BE2C (cell line): ENCODE results near the gene PREB.

Source experiments
- DNase-seq: peaks from one replicate; pipeline ENCODE4 v3.0.0-alpha.2; 2020
- H3K27me3 ChIP-seq: fragments of 250-450 bp; sonication (Bioruptor Pico); 2 replicates; pipeline ENCODE4 v1.5.1; 2020; ENCODE audit warnings: mild to moderate bottlenecking
- H3K36me3 ChIP-seq: fragments of 250-450 bp; sonication (Bioruptor Pico); 2 replicates; pipeline ENCODE4 v1.5.1; 2020; ENCODE audit warnings: mild to moderate bottlenecking
- H3K4me1 ChIP-seq: fragments of 250-450 bp; sonication (Bioruptor Pico); 2 replicates; pipeline ENCODE4 v1.5.1; 2020
- H3K4me3 ChIP-seq: 2 replicates; pipeline ENCODE4 v1.5.1; 2011; ENCODE audit warnings: low read depth, low read length
- H3K9me3 ChIP-seq: fragments of 250-450 bp; sonication (Bioruptor Pico); 2 replicates; pipeline ENCODE4 v1.5.1; 2020
- TF ChIP-seq, protein P1 (sequence below): IDR thresholded peaks from 2 replicates; pipeline ENCODE4 v1.5.1; 2012; ENCODE audit warnings: mild to moderate bottlenecking, low read depth, low read length

PREB gene

DNA sequence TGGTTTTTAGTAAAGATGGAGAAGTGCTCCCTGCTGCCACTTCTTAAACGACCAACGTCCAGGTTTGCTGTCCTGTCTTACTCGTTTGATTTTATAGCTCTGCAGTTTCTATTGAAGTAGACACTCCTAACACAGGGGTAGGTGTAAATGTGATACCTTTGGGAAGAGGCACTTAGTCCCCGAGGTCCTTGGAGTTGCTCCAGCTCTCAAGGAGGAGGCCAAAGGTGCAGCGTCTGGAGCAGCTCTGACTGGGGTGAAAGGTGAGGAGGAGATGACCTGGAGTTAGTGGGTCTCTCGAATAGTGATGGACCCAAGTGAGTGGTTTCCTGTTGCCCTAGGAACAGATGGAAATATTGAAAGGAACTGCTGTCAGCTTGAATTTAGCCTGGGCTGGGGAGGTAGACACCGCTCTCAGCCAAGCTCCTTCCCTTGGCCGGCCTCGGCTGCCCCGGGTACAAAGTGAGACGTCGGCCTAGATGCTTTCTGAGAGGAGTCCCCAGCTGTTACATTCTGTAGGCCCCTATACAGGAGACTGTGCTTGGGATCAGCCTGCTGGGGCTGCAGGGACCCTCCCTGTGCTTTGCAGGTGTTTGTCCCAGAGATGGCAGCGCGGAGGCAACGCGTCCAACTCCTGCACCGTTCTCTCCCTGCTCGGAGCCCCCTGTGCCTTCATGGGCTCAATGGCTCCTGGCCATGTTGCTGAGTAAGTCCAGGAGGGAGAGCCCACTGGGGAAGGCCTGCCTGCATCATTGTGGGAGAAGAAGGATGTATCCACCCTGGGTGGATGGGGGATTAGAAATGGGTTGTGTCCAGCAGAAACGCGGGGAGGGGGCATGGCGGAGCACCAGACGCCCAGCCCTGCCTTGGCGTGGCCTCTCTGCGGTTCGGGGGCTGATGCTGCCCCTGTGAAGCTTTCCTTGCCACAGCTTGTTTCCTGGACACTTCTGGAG lies 42.4 kb downstream of the PREB start:
- DNase-seq: no peak

DNA sequence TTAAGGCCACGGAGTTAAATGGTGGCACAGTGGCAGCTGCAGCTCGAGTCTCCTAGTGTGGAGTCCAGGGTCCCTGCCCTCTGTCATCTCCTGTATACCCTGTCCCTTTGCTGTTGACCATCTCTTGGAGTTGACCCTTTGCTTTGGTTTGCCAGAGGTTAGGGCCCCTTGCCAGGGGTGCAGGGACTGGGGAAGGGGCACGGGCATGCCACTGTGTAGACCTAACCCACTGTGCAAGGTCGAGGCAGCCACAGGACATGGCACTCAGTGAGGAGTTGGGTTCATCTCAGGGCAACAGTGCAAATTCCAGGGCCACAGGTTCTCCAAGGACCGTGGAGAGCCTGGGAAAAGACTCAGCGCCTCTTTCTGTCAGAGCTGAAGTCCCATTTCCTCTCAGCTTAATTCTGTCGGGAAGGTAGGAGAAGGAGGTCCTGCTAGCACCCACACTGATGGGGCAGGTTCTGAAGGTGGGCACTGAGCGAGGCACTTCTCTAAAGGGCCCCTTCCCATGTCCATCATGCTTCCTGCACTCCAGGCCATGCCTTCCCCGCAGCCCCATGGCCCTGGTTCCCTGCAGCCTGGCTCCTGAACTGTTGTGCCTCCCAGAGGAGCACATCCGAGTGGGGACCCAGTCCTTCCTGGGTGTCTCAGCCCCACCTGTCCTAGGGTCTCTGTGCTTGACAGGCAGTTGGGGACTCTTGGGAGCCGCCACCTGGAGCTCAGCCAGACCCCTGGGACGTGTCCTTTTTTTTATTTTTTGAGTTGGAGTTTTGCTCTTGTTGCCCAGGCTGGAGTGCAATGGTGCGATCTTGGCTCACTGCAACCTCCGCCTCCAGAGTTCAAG lies 45.1 kb downstream of the PREB start:
- no peak for DNase-seq
- no peaks in the 10 kb centered on the region for H3K27me3 ChIP-seq
- H3K9me3 ChIP-seq: no peaks in the 10 kb centered on the region
- H3K4me3 ChIP-seq: no peak overlapping the region
- H3K4me1 ChIP-seq: peaks cover 3% of the 10 kb centered on the region; the same call in 1 of the 2 replicates
- H3K36me3 ChIP-seq: no peaks in the 10 kb centered on the region
- TF ChIP-seq, protein P1, sequence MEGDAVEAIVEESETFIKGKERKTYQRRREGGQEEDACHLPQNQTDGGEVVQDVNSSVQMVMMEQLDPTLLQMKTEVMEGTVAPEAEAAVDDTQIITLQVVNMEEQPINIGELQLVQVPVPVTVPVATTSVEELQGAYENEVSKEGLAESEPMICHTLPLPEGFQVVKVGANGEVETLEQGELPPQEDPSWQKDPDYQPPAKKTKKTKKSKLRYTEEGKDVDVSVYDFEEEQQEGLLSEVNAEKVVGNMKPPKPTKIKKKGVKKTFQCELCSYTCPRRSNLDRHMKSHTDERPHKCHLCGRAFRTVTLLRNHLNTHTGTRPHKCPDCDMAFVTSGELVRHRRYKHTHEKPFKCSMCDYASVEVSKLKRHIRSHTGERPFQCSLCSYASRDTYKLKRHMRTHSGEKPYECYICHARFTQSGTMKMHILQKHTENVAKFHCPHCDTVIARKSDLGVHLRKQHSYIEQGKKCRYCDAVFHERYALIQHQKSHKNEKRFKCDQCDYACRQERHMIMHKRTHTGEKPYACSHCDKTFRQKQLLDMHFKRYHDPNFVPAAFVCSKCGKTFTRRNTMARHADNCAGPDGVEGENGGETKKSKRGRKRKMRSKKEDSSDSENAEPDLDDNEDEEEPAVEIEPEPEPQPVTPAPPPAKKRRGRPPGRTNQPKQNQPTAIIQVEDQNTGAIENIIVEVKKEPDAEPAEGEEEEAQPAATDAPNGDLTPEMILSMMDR: no peak

More for the DNA sequence above, 42.4 kb downstream of the PREB start:
- TF ChIP-seq, protein P1: no peak
- H3K4me1 ChIP-seq: peaks cover 7% of the 10 kb centered on the region
- H3K36me3 ChIP-seq: no peaks in the 10 kb centered on the region
- no peaks in the 10 kb centered on the region for H3K9me3 ChIP-seq
- no peaks in the 10 kb centered on the region for H3K27me3 ChIP-seq
- H3K4me3 ChIP-seq: no peak overlapping the region

DNA sequence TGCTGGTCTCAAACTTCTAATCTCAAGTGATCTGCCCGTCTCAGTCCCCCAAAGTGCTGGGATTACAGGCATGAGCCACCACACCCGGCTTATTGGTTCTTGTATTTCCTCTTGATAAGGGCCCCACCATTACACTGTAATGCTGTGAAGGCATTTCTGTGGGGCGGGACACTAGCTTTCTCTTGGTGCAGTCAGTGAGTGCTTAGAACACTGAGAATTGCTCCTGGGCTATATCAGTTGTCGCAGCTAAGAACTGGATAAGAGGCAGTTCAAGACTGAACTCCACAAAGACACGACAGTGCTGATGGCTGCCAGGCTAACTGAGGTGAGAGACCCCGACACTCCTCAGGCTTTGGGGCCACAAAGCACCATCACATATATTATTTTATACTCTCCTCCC lies 45.8 kb downstream of the PREB start:
- no peak for DNase-seq
- TF ChIP-seq, protein P1: no peak
- Histone ChIP-seq H3K4me1 (peaks cover 3% of the 10 kb centered on the region; the same call in 1 of the 2 replicates), H3K4me3 (no peak overlapping the region), H3K27me3 (no peaks in the 10 kb centered on the region), H3K36me3 (no peaks in the 10 kb centered on the region; the same call in 1 of the 2 replicates), H3K9me3 (no peaks in the 10 kb centered on the region)

DNA sequence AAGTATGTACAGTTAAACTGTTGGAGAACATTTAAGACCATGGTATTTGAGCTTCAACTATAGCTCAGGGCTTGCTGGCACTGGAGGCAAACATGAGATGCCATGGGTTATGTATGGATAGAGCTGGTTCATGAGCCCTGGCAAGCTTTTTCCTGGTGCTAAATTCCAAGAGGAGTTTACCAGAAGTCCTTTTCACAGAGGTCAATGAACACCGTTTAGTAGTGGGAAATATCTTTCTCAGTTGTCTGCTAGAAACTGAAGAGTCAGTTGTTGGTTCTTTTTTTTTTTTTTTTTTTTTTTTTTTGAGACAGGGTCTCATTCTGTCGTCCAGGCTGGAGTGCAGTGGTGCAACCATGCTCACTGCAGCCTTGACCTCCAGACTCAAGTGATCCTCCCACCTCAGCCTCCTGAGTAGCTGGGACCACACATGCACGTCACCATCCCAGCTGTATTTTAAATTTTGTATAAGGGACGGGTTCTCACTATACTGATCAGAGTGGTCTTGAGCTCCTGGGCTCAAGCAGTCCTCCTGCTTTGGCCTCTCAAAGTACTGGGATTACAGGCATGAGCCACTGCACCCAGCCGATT lies 46.5 kb downstream of the PREB start:
- Histone ChIP-seq H3K4me3 (peak overlapping the region; percentile 80; the same call in 1 of the 2 replicates), H3K36me3 (peaks cover 4% of the 10 kb centered on the region; the same call in 1 of the 2 replicates), H3K4me1 (peaks cover 5% of the 10 kb centered on the region; the same call in 1 of the 2 replicates), H3K27me3 (no peaks in the 10 kb centered on the region), H3K9me3 (no peaks in the 10 kb centered on the region)
- TF ChIP-seq, protein P1: no peak
- DNase-seq: no peak

DNA sequence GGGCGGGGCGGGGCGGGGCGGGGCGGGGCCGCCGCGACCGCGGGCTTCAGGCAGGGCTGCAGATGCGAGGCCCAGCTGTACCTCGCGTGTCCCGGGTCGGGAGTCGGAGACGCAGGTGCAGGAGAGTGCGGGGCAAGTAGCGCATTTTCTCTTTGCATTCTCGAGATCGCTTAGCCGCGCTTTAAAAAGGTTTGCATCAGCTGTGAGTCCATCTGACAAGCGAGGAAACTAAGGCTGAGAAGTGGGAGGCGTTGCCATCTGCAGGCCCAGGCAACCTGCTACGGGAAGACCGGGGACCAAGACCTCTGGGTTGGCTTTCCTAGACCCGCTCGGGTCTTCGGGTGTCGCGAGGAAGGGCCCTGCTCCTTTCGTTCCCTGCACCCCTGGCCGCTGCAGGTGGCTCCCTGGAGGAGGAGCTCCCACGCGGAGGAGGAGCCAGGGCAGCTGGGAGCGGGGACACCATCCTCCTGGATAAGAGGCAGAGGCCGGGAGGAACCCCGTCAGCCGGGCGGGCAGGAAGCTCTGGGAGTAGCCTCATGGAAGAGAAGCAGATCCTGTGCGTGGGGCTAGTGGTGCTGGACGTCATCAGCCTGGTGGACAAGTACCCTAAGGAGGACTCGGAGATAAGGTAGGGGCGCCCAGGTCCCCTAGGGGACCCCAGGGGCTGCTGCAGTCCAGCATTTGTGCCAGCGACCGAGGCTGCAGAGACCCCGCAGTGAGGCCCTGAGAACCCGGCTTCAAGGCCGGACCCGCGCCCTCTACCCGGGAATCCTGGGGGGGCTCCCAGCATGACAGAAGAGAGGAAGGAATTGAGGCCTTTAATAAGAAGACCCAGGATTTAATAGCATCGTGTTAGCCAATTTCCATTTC lies 47.5 kb downstream of the PREB start, which contains the start of gene KHK:
Gene KHK, plus strand, starts transcription at position 49 of the 870 bp plus-strand sequence. Its CDS starts 488 bp downstream, at position 537.
- Histone ChIP-seq H3K4me3 (peak within 1 kb of the TSS; percentile 80), H3K9me3 (no peaks in the 10 kb centered on the region), H3K4me1 (peaks cover 6% of the 10 kb centered on the region; the same call in 1 of the 2 replicates), H3K27me3 (no peaks in the 10 kb centered on the region), H3K36me3 (peaks cover 14% of the 10 kb centered on the region)
- TF ChIP-seq, protein P1: no peak
- DNase-seq: peak; percentile 75
